Osteoblast (primary cell): ENCODE data around the gene PWP2. TPM values are rescaled to one million over a fixed set of nuclear protein-coding genes. Genes with fewer than 3 reads are reported as not detected.

ENCODE experiments used
- DNase-seq: peaks from one replicate; pipeline ENCODE4 v3.0.0; 2011; ENCODE audit warnings: low spot score, mixed read lengths; ENCODE audit not compliant: insufficient read length; ENCODE audit errors: missing footprints
- H2AFZ ChIP-seq: 2 replicates; pipeline ENCODE4 v1.6.0; 2011; ENCODE audit warnings: mild to moderate bottlenecking, low read length
- H3K27ac ChIP-seq: 2 replicates; pipeline ENCODE4 v1.5.1; 2011; ENCODE audit warnings: mild to moderate bottlenecking, low read depth, low read length, moderate library complexity
- H3K27me3 ChIP-seq: 2 replicates; pipeline ENCODE4 v1.6.0; 2012; ENCODE audit warnings: mild to moderate bottlenecking, control low read depth, inconsistent platforms, low read length, moderate library complexity; ENCODE audit not compliant: insufficient read depth
- H3K36me3 ChIP-seq: 2 replicates; pipeline ENCODE4 v1.5.1; 2011; ENCODE audit warnings: mild to moderate bottlenecking, low read length, control low read depth, moderate library complexity; ENCODE audit not compliant: insufficient read depth
- H3K4me1 ChIP-seq: 2 replicates; pipeline ENCODE4 v1.5.1; 2011; ENCODE audit warnings: mild to moderate bottlenecking, low read length, control low read depth, moderate library complexity; ENCODE audit not compliant: insufficient read depth
- H3K4me2 ChIP-seq: 2 replicates; pipeline ENCODE4 v1.6.0; 2011; ENCODE audit warnings: mild to moderate bottlenecking, low read length; ENCODE audit not compliant: insufficient read depth
- H3K4me3 ChIP-seq: fragments of 200-600 bp; sonication (generic); 3 replicates; pipeline ENCODE4 v1.5.1; 2012; ENCODE audit warnings: mild to moderate bottlenecking, low read length, inconsistent platforms; ENCODE audit not compliant: insufficient read depth
- H3K79me2 ChIP-seq: 2 replicates; pipeline ENCODE4 v1.6.0; 2012; ENCODE audit warnings: mild to moderate bottlenecking, low read length, control low read depth, inconsistent platforms; ENCODE audit not compliant: insufficient read depth
- H3K9me3 ChIP-seq: 2 replicates; pipeline ENCODE4 v1.5.1; 2011; ENCODE audit warnings: low read depth, low read length, control low read depth
- H4K20me1 ChIP-seq: 2 replicates; pipeline ENCODE4 v1.6.0; 2012; ENCODE audit warnings: mild to moderate bottlenecking, low read length, control low read depth; ENCODE audit not compliant: insufficient read depth
- total RNA-seq: library from RNA; depleted of rRNA; stranded (reverse); fragments of >200 nt; gene quantifications from 2 replicates; pipeline ENCODE4 v1.2.3, GENCODE V29; 2012
- TF ChIP-seq, protein P1 (sequence below): IDR thresholded peaks from 2 replicates; pipeline ENCODE4 v1.5.1; 2011; ENCODE audit warnings: mild to moderate bottlenecking, low read depth, low read length, moderate library complexity; ENCODE audit errors: extremely low read depth

Gene PWP2
- total RNA-seq, 1 donor, result 2.2 TPM

DNA sequence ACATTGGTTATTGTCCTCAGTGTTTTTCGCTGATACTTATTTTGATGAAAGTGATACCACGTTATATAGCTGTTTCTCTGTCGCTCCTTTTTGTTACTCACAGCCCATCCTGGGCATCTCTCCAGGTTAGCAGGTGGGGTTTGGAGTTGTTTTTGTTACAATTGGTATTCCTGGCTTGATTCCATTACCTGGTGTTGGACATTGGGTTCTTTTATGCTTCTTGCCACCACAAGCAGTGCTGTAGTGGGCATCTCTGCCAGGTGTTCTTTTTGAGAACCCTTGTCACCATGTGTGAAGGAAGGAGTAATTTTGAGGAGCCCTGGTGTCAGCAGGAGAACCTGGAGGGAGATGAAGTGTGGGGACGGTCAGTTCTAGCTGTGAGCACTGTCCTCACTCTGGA, 47.5 kb upstream of the PWP2 start:
- Histone ChIP-seq H3K4me1 (peaks cover 9% of the 10 kb centered on the region), H3K27ac (no peak overlapping the region), H3K79me2 (peaks cover 45% of the 10 kb centered on the region), H3K4me2 (no peak overlapping the region), H2AFZ (no peak overlapping the region), H3K9me3 (no peaks in the 10 kb centered on the region), H3K4me3 (no peak overlapping the region), H3K36me3 (peaks cover 55% of the 10 kb centered on the region), H3K27me3 (no peaks in the 10 kb centered on the region), H4K20me1 (no peaks in the 10 kb centered on the region)
- TF ChIP-seq, protein P1, sequence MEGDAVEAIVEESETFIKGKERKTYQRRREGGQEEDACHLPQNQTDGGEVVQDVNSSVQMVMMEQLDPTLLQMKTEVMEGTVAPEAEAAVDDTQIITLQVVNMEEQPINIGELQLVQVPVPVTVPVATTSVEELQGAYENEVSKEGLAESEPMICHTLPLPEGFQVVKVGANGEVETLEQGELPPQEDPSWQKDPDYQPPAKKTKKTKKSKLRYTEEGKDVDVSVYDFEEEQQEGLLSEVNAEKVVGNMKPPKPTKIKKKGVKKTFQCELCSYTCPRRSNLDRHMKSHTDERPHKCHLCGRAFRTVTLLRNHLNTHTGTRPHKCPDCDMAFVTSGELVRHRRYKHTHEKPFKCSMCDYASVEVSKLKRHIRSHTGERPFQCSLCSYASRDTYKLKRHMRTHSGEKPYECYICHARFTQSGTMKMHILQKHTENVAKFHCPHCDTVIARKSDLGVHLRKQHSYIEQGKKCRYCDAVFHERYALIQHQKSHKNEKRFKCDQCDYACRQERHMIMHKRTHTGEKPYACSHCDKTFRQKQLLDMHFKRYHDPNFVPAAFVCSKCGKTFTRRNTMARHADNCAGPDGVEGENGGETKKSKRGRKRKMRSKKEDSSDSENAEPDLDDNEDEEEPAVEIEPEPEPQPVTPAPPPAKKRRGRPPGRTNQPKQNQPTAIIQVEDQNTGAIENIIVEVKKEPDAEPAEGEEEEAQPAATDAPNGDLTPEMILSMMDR, result no peak
- peak; percentile 15 for DNase-seq

DNA sequence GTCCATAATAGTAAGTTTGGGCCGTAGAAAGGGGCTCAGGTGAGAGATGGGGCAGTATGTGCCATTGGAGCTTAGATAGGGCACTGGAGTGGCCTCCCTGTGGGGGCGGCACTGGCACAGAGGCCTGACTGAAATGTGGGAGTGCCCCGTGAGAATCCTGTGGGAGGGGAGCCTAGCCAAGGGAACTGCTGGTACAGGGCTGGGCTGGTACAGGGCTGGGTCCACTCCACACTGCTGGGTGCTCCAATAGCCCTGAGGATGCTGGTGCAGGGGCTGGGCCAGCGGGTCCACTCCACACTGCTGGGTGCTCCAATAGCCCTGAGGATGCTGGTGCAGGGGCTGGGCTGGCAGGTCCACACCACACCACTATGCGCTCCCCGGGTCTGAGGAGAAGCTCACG, 44.8 kb upstream of the PWP2 start:
- Histone ChIP-seq H3K79me2 (peaks cover 47% of the 10 kb centered on the region), H3K27me3 (no peaks in the 10 kb centered on the region), H3K9me3 (no peaks in the 10 kb centered on the region), H3K36me3 (peaks cover 59% of the 10 kb centered on the region), H3K4me3 (no peak overlapping the region), H3K4me1 (peaks cover 5% of the 10 kb centered on the region), H2AFZ (no peak overlapping the region), H4K20me1 (peaks cover 7% of the 10 kb centered on the region), H3K27ac (no peak overlapping the region), H3K4me2 (no peak overlapping the region)
- no peak for DNase-seq
- TF ChIP-seq, protein P1, result no peak

DNA sequence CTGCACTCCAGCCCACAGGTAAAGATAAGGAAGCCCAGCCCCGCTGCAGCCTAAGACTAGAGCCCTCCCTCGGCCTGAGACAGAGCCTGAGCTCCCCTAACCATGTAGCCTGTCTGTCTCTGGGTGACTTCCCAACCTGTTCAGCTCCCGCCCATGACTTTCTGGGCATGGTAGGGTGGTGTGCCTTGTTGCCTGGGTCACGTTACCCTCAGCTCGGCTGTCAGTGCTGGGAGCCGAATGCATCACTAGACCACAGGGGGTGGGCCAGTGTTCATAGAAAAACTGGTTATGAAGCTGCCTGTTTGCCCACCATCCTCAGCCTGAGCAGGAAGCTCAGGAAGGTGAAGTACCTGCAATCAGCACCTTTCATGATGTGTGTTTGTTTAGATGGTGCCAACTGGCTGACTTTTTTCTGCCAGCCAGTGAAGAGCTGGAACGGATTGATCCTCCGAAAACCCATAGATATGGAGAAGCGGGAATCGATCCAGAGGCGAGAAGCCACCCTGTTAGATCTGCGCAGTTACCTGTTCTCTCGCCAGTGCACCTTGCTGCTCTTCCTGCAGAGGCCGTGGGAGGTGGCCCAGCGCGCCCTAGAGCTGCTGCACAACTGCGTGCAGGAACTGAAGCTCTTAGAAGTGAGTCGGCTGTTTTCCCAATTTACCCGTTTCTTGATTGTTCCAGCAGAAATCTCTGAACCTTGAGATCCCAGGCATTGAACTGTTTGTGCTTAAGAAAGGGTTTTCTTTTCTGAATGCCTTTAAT, 43.9 kb upstream of the PWP2 start:
- H2AFZ ChIP-seq, result no peak overlapping the region
- peaks cover 47% of the 10 kb centered on the region for H3K79me2 ChIP-seq
- H3K9me3 ChIP-seq, result no peaks in the 10 kb centered on the region
- H3K27ac ChIP-seq, result no peak overlapping the region
- peak; percentile 36 for DNase-seq
- TF ChIP-seq, protein P1, result no peak
- H3K27me3 ChIP-seq, result no peaks in the 10 kb centered on the region
- H3K4me3 ChIP-seq, result no peak overlapping the region
- H4K20me1 ChIP-seq, result peaks cover 7% of the 10 kb centered on the region
- peaks cover 53% of the 10 kb centered on the region for H3K36me3 ChIP-seq
- no peak overlapping the region for H3K4me2 ChIP-seq
- no peaks in the 10 kb centered on the region for H3K4me1 ChIP-seq

DNA sequence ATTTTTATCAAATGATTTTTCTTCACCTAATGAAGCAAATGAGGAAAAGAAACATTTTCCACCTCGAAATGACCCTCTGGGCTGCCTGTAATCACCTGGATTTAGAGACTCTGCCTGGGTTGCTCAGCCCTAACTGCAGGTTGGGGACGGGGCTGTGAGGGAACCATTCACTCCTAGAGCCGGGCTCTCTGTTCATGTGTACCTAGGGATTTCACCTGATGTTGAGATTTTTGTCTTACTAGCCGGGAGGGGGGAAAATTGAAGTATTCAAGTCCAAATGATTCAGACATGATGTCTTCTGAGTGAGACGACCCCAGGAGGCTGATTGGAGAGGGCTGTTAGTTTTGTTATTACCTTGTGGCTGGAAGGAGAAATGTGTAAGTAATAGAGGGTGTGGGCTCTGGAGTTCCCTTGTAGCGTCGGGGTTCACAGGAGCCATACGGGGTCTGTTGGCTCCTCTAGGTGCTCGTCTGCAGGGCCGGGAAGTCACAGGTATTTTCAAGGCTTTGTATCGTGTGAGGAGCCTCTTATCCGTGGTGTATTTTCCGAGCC, 42.3 kb upstream of the PWP2 start:
- Histone ChIP-seq H3K4me1 (no peaks in the 10 kb centered on the region), H3K36me3 (peaks cover 38% of the 10 kb centered on the region), H3K79me2 (peaks cover 48% of the 10 kb centered on the region), H3K9me3 (no peaks in the 10 kb centered on the region), H4K20me1 (peaks cover 10% of the 10 kb centered on the region), H3K4me2 (no peak overlapping the region), H3K27ac (no peak overlapping the region), H2AFZ (no peak overlapping the region), H3K27me3 (no peaks in the 10 kb centered on the region), H3K4me3 (no peak overlapping the region)
- TF ChIP-seq, protein P1, result no peak
- no peak for DNase-seq
